SHP77 (cell line): Measurements from ENCODE around the gene TCF3.
"Not testable (repeated sequence)": the region's sequence is repeated elsewhere in the genome, so short reads cannot be mapped to it uniquely, and the experiment has no call there.

Source experiments
- DNase-seq, 2 experiments: peaks; one replicate each; lab custom pipeline; 2025; lab: John Stamatoyannopoulos, UW

The TCF3 gene

DNA sequence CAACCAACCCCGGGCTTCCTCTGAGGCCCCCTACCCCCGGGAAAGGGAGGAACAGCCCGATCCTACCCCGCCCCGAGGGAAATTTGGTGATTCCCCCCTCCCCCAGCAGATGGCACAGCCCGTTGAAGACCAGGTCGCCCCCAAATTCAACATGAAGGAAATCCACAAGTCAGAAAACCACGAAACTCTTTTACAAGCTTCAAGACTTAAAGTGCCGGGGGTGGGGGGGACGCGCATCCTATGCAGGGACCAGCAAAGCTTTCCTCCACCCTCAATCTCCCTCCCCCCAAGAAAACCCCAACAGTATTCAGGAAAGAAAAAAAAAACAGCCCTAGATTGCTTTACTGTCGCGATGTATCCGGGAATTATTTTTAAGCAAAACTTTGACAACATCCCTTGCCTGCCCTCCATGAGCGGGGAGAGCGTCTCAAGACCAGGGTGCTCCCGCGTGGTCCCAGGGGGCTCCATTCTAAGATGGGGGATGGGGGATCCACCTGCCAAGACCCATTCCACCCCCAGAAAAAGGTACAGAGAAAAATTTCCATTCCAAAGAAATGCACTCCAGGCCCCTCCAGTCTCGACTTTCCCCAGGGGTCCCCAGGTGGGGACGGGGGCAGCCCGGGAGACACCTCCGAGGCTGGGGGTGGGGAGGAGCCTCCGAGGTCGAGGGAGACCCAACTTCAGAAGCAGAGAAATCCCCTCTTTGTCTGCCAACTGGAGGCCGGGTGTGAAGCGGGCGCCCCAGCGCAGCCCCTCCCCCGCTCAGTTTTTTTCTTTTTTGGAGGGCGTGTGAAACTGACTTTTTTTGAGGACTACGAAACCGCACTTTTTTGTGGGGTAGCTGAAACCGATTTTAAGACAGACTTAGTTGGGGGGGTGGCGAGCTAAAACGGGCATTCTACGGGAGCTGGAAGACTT is 1.5 kb downstream of the TCF3 start:
- DNase-seq, result no peak

DNA sequence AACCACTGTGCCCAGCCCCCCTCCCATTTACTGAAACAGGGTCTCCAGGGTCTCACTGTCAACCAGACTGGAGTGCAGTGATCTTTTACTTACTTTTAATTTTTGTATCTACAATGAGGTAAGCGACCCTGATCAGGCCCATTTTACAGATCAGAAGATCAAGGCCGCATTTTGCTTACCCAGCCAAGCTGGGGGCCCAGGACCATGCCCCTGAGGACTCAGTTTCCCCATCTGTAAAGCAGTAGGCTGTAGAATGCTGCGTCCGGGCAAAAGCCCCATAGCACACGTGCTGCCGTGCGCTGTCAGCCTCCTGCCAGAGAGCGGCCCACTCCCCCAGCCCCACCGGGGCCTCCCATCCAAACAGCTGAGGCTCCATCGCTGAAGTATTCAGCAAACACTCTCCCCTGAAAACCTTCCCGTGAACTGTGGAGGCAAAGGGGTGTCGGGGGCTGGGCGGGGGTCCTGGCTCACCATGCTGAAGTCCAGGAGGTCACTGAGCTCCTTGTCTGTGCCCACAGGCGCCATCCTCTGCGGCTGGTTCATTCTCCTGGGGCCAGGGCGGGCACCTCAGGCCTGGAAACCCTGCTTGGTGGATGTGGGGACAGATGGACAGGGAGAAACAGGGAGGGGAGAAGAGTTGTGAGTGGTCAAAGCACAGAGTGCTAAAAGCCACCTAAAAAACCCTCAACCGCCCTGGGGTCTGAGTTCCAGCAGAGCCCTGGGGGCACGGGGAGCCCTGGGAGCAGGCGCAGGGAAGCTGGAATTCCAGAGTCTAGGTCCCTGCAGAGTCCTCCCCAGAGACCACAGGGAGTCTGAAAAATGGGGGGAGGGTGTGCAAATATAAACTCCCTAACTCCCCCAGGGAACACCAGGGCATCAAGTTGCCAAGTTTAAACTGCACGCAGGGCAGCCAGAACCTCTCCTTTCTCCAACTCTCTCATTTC is 2.4 kb downstream of the TCF3 start:
- no peak for DNase-seq

DNA sequence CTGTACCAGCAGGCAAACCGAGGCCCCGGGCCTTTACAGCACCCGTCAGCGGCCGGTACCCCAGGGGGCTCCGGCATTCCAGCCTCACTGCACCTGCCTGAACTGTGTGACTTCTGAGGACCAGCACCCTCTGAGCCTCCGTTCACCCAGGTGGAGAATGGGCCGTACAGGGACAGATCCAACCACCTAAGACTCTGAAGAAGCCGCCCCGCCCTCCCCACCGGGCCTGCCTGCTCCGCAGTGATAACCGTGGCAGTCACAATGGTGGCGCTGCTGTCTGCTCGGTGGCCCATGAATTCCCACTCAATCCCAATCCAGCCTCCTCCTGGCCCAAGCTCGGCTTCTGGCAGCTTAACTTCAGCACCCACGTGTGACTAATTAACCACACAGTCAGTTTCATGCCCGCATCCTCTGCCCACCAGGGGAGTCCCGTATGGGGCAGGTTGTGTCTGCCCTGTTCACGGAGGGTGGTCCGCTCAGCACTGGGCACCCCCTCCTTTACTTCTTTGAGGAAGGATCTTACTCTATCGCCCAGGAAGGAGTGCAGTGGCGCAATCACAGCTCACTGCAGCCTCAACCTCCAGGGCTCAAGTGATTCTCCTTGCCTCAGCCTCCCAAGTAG is 3.4 kb downstream of the TCF3 start:
- DNase-seq, result no peak

DNA sequence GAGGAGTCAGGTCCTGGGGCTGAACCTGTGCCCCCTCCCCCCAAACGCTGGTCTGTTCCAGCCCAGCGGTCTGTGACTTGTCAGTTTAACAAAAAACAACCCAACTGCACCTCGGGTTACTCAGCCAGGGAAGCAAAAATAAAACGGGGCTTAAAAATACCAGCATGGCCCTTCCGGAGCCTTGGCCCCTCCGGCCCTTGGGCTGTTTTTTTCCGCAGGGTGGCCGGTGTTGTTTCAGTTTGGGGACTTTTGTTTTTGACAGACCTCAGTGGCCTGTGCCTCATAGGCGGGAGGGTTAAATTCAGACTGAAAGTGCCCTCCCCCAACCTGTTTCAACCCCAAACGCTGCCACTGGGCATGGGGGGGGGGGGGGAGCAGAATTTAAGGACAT is 4.0 kb downstream of the TCF3 start:
- DNase-seq, result no peak

DNA sequence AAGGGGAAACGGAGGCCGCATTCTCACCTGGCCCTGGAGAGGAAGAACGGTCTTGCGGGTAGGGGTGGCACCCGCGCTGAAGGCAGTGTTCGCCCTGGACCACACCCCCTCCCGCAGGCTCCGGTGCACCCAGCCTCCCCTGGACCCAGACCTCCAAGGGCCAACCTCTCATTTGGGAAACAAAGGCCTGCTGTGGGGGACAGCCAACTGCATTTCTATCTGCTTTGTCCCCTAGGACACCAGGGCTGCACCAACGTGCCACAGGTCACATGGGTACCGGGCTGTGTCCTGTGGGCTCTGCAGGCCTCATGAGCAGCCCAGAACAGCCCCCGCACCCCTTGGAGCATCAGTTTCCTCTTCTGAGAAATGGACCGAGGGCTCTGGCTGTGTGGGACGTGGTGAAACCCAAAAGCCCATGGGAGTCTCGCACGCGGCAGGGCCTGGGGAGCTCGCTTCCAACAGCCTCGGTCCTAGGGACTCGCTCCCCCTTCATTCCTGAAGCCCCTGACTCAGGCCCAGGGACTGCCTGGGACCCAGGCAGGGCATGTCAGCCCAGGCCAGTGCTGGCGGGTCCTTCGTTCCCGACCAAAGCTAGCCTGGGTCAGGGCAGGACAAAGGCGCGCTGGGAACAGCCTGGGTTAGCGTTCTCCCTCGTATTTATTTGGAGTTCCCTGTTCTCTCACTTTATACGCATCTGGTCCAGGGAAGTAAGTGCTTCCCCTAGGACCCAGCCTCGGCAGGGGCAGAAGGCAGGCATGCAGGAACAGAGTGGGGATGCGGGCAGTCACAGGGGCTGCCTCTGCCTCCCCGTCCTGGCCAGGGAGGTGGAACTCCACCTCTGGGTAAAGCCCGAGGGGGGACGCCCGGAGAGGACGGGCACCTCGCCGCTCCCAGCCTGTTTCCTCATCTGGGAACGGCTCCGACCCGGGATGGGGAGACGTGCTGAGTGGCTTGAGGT is 4.6 kb downstream of the TCF3 start:
- DNase-seq, result no peak

DNA sequence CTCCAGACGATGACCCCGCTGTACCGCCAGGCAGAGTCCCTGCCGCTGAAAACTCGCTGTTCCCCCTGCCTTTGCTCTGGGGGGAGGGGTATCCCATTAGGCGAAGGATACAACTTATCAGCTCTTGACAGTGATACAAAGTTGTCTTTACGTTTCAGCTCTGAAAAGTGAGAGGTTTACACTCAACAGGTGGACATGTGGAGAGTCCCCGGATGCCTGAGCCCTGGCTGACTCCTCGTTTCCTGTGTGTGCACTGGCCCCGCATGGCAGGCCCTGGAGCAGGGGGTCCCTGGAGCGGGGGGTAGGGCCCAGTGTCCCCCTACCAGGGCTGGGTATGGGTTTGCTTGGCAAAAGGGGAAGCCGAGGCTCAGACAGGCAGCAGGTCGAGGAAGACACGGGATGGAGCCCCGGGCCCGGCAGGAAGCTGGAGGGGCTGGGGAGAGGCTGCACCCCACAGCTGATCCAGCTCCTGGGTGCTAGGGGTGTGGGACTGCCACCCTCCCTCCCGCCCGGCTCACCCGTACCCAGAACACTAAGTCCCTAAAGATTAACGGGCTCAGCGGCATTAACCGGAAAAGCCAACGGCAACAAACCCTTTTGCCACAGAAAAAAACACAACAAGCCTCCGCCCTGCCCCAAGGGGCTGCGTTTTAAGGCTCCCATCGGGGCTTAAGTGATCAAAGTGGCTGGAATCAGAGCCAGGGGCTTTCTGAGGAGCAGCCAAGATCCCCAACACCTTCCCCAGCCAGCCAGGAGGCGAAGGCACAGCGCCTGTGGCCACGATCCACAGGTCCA is 5.6 kb downstream of the TCF3 start:
- no peak for DNase-seq

DNA sequence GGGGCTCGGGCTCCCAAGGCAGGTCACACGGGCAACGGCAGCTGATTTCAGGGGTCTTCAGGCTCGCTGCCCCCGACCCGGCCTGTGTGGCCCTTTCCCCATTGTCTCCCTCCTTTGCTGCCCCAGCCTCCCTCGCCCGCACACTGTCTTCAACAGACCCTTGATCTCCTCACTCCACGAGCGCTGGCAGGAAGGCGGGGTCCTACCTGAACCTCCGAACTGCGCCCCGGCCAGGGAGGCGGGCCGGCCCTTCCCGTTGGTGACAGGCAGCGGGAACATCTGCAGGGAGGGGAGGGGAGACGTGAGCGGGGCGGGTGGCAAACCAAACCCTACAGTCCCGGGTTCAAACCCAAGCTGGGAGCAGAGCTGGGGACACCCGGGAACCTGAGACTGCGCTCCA is 6.3 kb downstream of the TCF3 start:
- no peak for DNase-seq

DNA sequence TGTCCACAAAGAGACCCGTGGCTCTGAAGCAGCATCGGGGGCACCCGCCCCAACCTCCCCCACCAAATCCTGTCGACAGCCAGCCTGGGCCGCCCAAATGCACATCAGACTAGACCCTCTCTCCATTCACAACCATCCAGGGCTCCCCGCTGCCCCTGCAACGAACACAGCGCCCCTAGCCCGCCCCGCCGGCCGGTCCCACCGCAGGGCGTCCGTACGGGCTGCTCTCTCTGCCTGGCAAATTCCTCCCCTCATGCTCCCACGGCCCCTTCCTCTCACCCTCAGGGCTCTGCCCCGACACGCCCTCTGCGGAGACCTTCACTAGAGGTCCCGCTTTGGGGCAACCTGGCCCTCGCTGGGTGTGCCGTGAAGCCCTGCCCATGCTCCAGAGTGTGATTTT is 7.1 kb downstream of the TCF3 start:
- DNase-seq, result no peak

DNA sequence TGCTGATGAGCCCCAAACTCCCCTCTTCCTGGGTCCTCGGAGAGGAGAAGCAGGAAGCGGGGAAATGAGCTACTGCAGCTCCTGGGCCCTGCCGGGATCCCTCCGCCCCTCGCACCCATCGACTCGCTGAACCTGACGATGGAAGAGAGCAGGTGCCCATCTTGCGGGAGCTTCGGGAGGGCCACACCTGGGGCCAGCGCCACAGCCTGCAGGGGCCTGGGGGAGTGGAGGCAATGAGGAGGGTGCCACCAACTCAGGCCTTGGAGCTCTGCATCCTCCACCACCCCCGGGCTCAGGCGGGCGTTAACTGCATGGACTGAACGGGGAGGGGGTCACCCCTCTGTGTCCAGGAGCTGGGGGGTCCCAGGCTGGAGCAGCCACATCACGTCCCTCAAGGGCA is 8.3 kb downstream of the TCF3 start:
- no peak for DNase-seq

DNA sequence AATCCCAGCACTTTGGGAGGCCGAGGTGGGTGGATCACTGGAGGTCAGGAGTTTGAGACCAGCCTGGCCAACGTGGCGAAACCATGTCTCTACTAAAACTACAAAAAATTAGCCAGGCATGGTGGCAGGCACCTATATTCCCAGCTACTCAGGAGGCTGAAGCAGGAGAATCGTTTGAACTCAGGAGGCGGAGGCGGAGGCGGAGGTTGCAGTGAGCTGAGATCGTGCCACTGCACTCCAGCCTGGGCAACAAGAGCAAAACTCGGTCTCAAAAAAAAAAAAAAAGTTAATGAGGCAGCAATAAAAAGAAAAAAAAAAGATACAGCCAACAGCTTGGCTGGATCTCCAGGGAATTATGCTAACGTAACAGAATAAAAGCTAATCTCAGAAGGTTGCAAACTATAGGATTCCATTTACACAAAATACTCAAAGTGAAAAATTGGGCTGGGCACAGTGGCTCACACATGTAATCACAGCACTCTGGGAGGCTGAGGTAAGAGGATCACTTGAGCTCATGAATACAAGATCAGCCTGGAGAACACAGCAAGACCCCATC is 11.4 kb downstream of the TCF3 start:
- not testable (repeated sequence) for DNase-seq

DNA sequence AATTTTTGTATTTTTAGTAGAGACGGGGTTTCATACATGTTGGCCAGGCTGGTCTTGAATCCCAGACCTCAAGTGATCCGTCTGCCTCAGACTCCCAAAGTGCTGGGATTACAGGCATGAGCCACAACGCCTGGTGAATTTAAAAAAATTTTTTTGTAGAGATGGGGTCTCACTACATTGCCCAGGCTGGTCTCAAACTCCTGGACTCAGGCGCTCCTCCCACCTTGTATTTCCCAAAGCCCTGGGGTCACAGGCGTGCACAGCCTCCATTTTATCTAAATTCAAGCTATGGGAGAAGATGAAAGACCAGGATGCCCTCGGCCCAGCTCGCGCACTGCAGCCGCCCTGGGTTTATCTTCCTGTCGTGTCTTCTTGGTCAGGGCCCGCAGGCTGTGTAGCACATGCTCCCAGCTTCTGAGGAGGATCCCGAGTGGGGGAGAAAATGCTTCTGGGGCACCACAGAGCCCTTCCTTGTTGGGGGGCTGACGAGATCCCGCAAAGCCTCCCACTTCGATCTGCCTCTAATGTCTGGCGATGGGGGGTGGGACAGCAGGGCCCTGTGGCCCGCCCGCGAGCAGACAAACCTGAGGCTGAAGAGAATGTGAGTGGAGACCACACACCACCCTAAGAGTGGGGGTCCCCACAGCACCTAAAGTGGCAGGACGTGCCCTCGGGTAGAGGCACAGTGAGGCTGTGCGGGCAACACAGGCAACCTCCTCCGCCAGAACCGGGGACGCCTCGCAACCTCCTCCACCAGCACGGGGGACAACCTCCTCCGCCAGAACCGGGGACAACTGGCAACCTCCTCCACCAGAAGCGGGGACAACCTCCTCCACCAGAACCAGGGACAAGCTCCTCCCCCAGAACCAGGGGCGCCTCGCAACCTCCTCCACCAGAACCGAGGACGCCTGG is 15.8 kb downstream of the TCF3 start:
- DNase-seq, result no peak

DNA sequence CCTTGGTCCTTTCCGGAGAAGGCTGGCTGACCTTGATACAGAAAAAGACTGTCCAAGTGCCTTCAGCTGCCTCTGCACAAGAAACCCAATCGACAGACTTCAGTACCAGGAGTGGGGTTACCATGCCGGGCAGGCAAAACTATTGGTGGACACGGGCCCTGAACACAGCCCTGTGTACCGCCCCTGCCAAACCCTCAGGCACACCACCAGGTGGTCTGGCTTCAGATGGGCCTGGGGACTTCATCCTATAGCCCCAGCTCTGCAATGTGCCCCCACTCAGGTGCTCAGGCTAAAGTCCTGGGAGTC is 17.5 kb downstream of the TCF3 start:
- DNase-seq, result no peak

DNA sequence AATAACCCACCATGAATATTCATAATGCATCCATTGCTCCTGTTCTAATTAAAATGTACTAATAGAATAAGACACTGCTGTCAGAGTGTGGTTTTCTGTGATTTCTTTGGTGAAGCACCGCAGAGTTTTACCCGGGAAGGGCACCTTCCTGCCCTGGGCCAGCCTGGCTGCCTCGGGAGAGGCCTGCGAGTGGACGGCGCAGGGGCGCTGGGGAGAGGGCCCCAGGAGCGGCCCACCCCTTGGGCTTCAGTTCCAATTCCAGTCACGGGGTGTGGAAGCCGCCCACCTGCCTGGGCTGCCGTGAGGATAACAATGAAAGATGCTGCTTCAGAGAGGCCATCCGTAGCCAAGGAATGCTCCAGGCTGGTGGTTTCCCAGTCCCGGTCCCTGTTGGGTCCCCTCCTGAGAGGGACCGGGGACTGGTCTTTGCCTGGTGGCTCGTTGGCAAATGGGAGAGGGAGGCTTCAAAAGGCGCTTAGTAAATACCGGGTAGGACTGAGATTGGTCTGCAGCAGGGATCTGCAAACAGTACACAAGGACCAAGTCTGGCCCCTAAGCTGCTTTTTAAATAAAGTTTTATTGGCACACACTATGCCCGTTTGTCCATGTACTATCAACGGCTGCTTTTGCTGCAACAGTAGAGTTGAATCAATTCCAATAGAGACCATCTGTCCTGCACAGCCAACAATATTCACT is 18.0 kb downstream of the TCF3 start:
- no peak for DNase-seq

DNA sequence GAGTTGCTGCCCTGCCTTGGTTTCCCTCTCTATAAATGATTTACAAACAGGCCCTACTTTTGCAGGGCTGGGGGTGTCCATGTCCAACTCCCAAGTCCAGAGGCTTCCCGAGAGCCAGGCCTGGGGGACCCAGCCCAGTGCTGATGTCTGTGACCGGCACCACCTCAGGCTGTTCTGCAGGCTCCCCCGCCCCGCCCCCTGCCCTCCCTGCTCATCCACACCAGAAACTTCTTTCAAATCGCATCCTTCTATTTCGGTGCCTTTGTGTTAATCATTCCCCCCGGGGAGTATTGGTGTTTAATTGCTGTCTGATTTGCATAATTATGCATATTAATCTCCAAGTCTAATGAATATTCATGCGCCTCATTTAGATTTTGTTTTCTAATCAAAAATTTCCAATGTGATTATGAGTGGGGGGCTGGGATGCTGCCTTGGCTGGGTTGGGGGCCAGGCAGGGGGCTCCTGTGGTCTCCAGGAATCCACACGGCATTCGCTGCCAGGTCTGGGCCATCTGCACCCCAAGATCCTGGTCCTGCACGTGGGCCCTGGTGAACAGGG is 19.1 kb downstream of the TCF3 start:
- DNase-seq, result no peak

DNA sequence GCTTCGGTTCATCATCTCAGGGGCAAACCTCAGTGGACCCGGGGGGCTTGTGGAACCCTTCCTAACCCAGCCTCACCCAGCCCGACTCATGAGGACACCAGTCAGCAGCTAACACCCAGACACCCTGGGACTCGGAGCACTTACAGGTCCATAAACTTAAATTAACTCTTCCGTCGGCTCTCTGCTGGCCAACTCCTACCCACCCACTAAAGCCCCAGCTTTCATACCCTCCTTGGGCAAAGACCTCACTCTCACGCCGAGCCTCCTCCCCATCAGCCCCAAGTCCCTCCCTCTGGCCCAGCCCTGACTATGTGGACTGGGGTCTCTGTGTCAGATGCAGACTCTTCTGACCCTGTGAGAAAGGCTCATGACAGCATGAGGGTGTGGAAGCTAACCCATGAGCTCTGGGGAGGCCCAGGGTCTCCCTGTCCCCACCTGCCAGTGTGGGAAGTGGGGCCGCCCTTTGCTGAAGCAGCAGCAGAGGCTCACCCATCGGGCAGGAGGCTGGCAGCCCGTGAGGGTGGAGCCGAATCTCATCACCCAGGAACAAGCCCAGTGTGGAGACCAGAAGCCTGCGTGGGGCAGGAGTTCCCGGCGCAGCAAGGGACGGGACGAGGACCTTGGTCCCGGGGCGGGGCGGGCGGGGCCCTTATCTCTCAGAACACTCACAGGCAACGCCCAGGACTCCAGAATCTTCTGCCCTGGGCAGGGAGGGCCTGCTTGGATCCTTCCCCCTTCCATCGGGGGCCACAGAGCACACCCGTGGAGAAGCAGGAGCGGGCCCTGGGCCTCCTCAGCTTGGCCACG is 19.8 kb downstream of the TCF3 start:
- DNase-seq, result no peak

DNA sequence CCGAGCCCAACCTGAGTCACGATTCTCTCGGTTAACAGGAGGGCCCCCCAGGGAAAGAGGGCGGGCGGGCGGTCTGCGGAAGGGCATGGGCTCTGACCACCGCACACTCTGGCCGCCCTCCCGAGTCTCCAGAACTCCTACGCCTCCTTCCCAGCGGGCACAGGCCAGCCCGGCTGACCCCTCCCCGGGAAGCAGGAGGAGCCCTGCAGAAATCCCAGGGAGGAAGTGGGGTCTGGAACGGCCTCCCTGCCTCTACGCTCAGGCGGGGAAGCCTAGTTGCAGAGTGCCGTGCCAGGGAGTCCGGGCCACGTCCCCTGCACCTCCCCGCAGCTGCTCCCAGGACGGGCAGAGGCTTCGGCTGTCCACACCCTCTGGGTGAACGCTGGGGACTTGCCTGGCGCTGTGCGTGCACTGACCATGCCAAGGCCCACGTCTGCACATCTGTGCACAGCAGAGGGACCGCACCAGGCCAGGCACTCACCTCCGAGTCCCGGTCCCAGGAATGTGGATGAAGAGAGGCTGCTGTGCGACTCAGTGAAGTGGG is 20.8 kb downstream of the TCF3 start:
- no peak for DNase-seq

DNA sequence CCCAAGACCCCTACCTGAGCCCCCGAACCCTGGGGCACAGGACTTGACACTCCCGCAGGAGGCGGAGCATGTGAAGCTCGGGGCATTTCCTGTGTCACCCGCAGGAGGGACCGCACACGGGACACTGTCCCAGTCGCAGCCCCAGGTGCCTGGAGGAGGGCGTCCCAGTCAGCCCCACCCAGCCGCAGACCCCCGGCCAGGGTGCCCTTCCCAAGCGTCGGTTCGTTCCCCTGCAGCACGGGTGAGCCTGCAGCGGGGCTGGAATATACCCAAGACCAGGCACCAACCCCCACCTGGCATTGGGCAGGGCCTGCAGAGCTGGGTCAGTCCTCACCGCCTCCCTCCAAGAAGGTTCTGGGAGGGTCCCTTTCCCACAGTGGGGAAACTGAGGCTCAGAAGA is 21.6 kb downstream of the TCF3 start:
- DNase-seq, result no peak
